Limb (tissue), 2 donors: Measurements from ENCODE around the gene FAM76B.

Experiments used
- DNase-seq, 2 donors: peaks; one replicate each; pipeline ENCODE4 v3.0.0-alpha.2; 2016; ENCODE audit errors: extremely low spot score in 2 of 2

FAM76B gene

GRCh38 chr11:95732930-95733602, 56.5 kb downstream of the FAM76B start:
- DNase-seq = no peak

GRCh38 chr11:95729462-95729861, 60.1 kb downstream of the FAM76B start:
- no peak for DNase-seq

GRCh38 chr11:95728790-95729189, 60.8 kb downstream of the FAM76B start:
- no peak for DNase-seq

- DNase-seq = no peak
These were observed 61.5 kb downstream of the FAM76B start for GRCh38 chr11:95728094-95728493.

- peak in 1 of 2 donors; percentile 14 for DNase-seq
These were observed 62.0 kb downstream of the FAM76B start for GRCh38 chr11:95727620-95728019.

GRCh38 chr11:95727111-95727510, 62.5 kb downstream of the FAM76B start:
- no peak for DNase-seq

- DNase-seq = no peak
These were observed 64.4 kb downstream of the FAM76B start for GRCh38 chr11:95725196-95725595.

- DNase-seq = no peak
These were observed 66.1 kb downstream of the FAM76B start for GRCh38 chr11:95723361-95723942.

- no peak for DNase-seq
These were observed 69.4 kb downstream of the FAM76B start for GRCh38 chr11:95720195-95720594.
